SK-N-MC (cell line): ENCODE data around the gene MBTD1.

Experiments used
- DNase-seq: peaks from one replicate; pipeline ENCODE4 v3.0.0-alpha.2; 2011; ENCODE audit warnings: low read depth, low spot score
- H3K27ac ChIP-seq: fragments of 200-600 bp; sonication (generic); 2 replicates; pipeline ENCODE4 v1.5.1; 2016; ENCODE audit warnings: mixed run types
- H3K36me3 ChIP-seq: fragments of 200-600 bp; sonication (generic); 2 replicates; pipeline ENCODE4 v1.6.1; 2017; ENCODE audit warnings: antibody characterized with exemption, low read length, mixed read lengths; ENCODE audit not compliant: insufficient read depth
- H3K4me3 ChIP-seq: fragments of 200-600 bp; sonication (generic); 2 replicates; pipeline ENCODE4 v1.5.1; 2016
- H3K9ac ChIP-seq: fragments of 200-600 bp; sonication (generic); 2 replicates; pipeline ENCODE4 v1.8.0; 2017; ENCODE audit warnings: mixed run types, mixed read lengths; ENCODE audit not compliant: insufficient read length
- H3K9me3 ChIP-seq: fragments of 200-600 bp; sonication (generic); 2 replicates; pipeline ENCODE4 v1.6.1; 2017; ENCODE audit warnings: low read depth, mild to moderate bottlenecking, antibody characterized with exemption, low read length, moderate library complexity, mixed read lengths
- EZH2 ChIP-seq: fragments of 200-600 bp; sonication (generic); IDR thresholded peaks from one replicate; pipeline ENCODE4 v1.6.1; 2017; ENCODE audit warnings: antibody characterized with exemption
- FOXP2 ChIP-seq: optimal IDR thresholded peaks from 2 replicates; pipeline ENCODE3; 2011; ENCODE audit warnings: mild to moderate bottlenecking, moderate library complexity; ENCODE audit not compliant: insufficient read depth; ENCODE audit errors: extremely low read length, control extremely low read depth
- POLR2AphosphoS5 ChIP-seq: IDR thresholded peaks from 2 replicates; pipeline ENCODE4 v1.6.1; 2012; ENCODE audit warnings: mild to moderate bottlenecking, low read depth, low read length, borderline replicate concordance

MBTD1 gene

GRCh38 chr17:51166198-51166986 lies 93.5 kb downstream of the MBTD1 start, which contains the start of gene NME2:
NME2 (plus strand) TSS chr17:51166411; CDS start chr17:51166831, 420 bp downstream.
- DNase-seq: no peak
- peak within 1 kb of the TSS; percentile 75 for H3K27ac ChIP-seq
- peaks cover 55% of the 10 kb centered on the region for H3K36me3 ChIP-seq
- peak within 1 kb of the TSS; percentile 95 for H3K9ac ChIP-seq
- peak within 1 kb of the TSS; percentile 96 for H3K4me3 ChIP-seq
- TF ChIP-seq EZH2: no peak
- TF ChIP-seq POLR2AphosphoS5: peak; percentile 76
- H3K9me3 ChIP-seq: no peaks in the 10 kb centered on the region

- Histone ChIP-seq H3K27ac (peak overlapping the region; percentile 50; the same call in 1 of the 2 replicates), H3K9ac (peak overlapping the region; percentile 95), H3K9me3 (no peaks in the 10 kb centered on the region), H3K36me3 (peaks cover 55% of the 10 kb centered on the region), H3K4me3 (peak overlapping the region; percentile 96)
- DNase-seq: no peak
- TF ChIP-seq EZH2: no peak
- TF ChIP-seq FOXP2: no peak
- TF ChIP-seq POLR2AphosphoS5: no peak
Measured at GRCh38 chr17:51165680-51166197, 94.1 kb downstream of the MBTD1 start.

GRCh38 chr17:51164911-51165679 lies 94.8 kb downstream of the MBTD1 start:
- DNase-seq: no peak
- H3K27ac ChIP-seq: no peak overlapping the region
- H3K9ac ChIP-seq: no peak overlapping the region
- peaks cover 55% of the 10 kb centered on the region for H3K36me3 ChIP-seq
- no peaks in the 10 kb centered on the region for H3K9me3 ChIP-seq
- no peak for TF ChIP-seq FOXP2
- no peak for TF ChIP-seq POLR2AphosphoS5
- TF ChIP-seq EZH2: no peak
- H3K4me3 ChIP-seq: peak overlapping the region; percentile 96; the same call in 1 of the 2 replicates

- Histone ChIP-seq H3K27ac (no peak overlapping the region), H3K9me3 (no peaks in the 10 kb centered on the region), H3K36me3 (peaks cover 66% of the 10 kb centered on the region), H3K4me3 (no peak overlapping the region), H3K9ac (no peak overlapping the region)
- no peak for TF ChIP-seq POLR2AphosphoS5
- no peak for TF ChIP-seq EZH2
- TF ChIP-seq FOXP2: no peak
- no peak for DNase-seq
Measured at GRCh38 chr17:51161541-51161940, 98.3 kb downstream of the MBTD1 start.

GRCh38 chr17:51159604-51160003 lies 100.2 kb downstream of the MBTD1 start:
- Histone ChIP-seq H3K4me3 (no peak overlapping the region), H3K36me3 (peaks cover 82% of the 10 kb centered on the region)
- DNase-seq: no peak

GRCh38 chr17:51155416-51155815 lies 104.4 kb downstream of the MBTD1 start:
- Histone ChIP-seq H3K36me3 (peaks cover 53% of the 10 kb centered on the region), H3K4me3 (peak overlapping the region; percentile 94), H3K9ac (peak overlapping the region; percentile 91), H3K27ac (no peak overlapping the region), H3K9me3 (no peaks in the 10 kb centered on the region)
- no peak for DNase-seq
- TF ChIP-seq POLR2AphosphoS5: no peak
- no peak for TF ChIP-seq EZH2
- no peak for TF ChIP-seq FOXP2

More at GRCh38 chr17:51159604-51160003, 100.2 kb downstream of the MBTD1 start:
- no peak overlapping the region for H3K27ac ChIP-seq
- H3K9ac ChIP-seq: no peak overlapping the region
- TF ChIP-seq POLR2AphosphoS5: no peak
- TF ChIP-seq FOXP2: no peak
- TF ChIP-seq EZH2: no peak
- H3K9me3 ChIP-seq: no peaks in the 10 kb centered on the region

- H3K27ac ChIP-seq: peak overlapping the region; percentile 20; the same call in 1 of the 2 replicates
- H3K9me3 ChIP-seq: no peaks in the 10 kb centered on the region
- H3K9ac ChIP-seq: peak overlapping the region; percentile 91
- peak overlapping the region; percentile 94 for H3K4me3 ChIP-seq
- TF ChIP-seq EZH2 (no peak), FOXP2 (no peak), POLR2AphosphoS5 (no peak)
- H3K36me3 ChIP-seq: peaks cover 43% of the 10 kb centered on the region
- DNase-seq: no peak
Measured at GRCh38 chr17:51154176-51154575, 105.7 kb downstream of the MBTD1 start.
